SU-DHL-6 (cell line): Measurements from ENCODE around the gene HOXA10.

Source experiments
- H2AFZ ChIP-seq: fragments of 200-600 bp; sonication (generic); 2 replicates; pipeline ENCODE4 v1.6.1; 2014; ENCODE audit warnings: low read depth, mild to moderate bottlenecking, moderate library complexity, mixed read lengths, antibody characterized with exemption, low read length; ENCODE audit not compliant: severe bottlenecking
- H3F3A ChIP-seq: fragments of 200-600 bp; shearing (Covaris generic); 2 replicates; pipeline ENCODE4 v1.6.0; 2016; ENCODE audit warnings: antibody characterized with exemption, mild to moderate bottlenecking; ENCODE audit not compliant: insufficient read depth
- H3K27ac ChIP-seq: fragments of 200-600 bp; sonication (generic); 2 replicates; pipeline ENCODE4 v1.5.1; 2016; ENCODE audit warnings: low read depth, mild to moderate bottlenecking, low read length, moderate library complexity, mixed read lengths
- H3K27me3 ChIP-seq: fragments of 200-600 bp; sonication (generic), shearing (Covaris generic); 2 replicates; pipeline ENCODE4 v1.6.0; 2014; ENCODE audit warnings: mild to moderate bottlenecking, low read length
- H3K36me3 ChIP-seq: fragments of 200-600 bp; sonication (generic); 2 replicates; pipeline ENCODE4 v1.6.1; 2014; ENCODE audit warnings: mild to moderate bottlenecking, low read length, mixed read lengths
- H3K4me2 ChIP-seq: fragments of 300-600, 200-600 bp; shearing (Covaris generic), sonication (generic); 2 replicates; pipeline ENCODE4 v1.6.0; 2014; ENCODE audit warnings: low read length, low read depth, mild to moderate bottlenecking; ENCODE audit not compliant: poor library complexity, severe bottlenecking
- H3K4me3 ChIP-seq: fragments of 200-600 bp; sonication (generic); 2 replicates; pipeline ENCODE4 v1.5.1; 2014; ENCODE audit warnings: antibody characterized with exemption, low read length, mild to moderate bottlenecking, mixed read lengths; ENCODE audit not compliant: insufficient read depth, poor library complexity, severe bottlenecking
- H3K79me2 ChIP-seq: fragments of 200-600 bp; sonication (generic); 2 replicates; pipeline ENCODE4 v1.6.1; 2014; ENCODE audit warnings: mild to moderate bottlenecking, low read length, moderate library complexity; ENCODE audit not compliant: insufficient read depth
- H3K9ac ChIP-seq: fragments of 200-600 bp; sonication (generic); 2 replicates; pipeline ENCODE4 v1.7.0; 2014; ENCODE audit warnings: mild to moderate bottlenecking, low read length
- H3K9me2 ChIP-seq: fragments of 200-600 bp; sonication (generic); replicated peaks from 2 replicates; pipeline ENCODE4 v1.6.1; 2014; ENCODE audit warnings: low read length; ENCODE audit not compliant: insufficient read depth
- H3K9me3 ChIP-seq: fragments of 200-600 bp; sonication (generic); 2 replicates; pipeline ENCODE4 v1.6.1; 2014; ENCODE audit warnings: low read length, mixed read lengths; ENCODE audit not compliant: insufficient read depth
- H4K20me1 ChIP-seq: fragments of 200-600 bp; sonication (generic); 2 replicates; pipeline ENCODE4 v1.6.1; 2014; ENCODE audit warnings: low read depth, mild to moderate bottlenecking, antibody characterized with exemption, low read length, moderate library complexity, mixed read lengths
- CTCF ChIP-seq: fragments of 200-600 bp; sonication (generic); IDR thresholded peaks from one replicate; pipeline ENCODE4 v1.5.1; 2017; ENCODE audit warnings: antibody characterized with exemption, mild to moderate bottlenecking, low read length, moderate library complexity; ENCODE audit not compliant: insufficient read depth, poor library complexity, severe bottlenecking
- EZH2phosphoT487 ChIP-seq: fragments of 200-600 bp; sonication (generic), shearing (Covaris generic); conservative IDR thresholded peaks from 2 replicates; pipeline ENCODE4 v1.6.1; 2018; ENCODE audit warnings: mild to moderate bottlenecking, antibody characterized with exemption, low read length, moderate library complexity, mixed read lengths

The HOXA10 gene

GRCh38 chr7:27178366-27178765 is 4.2 kb upstream of the HOXA10 start:
- no peak overlapping the region for H3K4me3 ChIP-seq
- no peak overlapping the region for H3K4me2 ChIP-seq
- no peaks in the 10 kb centered on the region for H3F3A ChIP-seq
- H3K36me3 ChIP-seq: no peaks in the 10 kb centered on the region
- H3K27ac ChIP-seq: no peak overlapping the region
- TF ChIP-seq EZH2phosphoT487 (no peak), CTCF (no peak)
- H3K9me2 ChIP-seq: no peaks in the 10 kb centered on the region
- no peaks in the 10 kb centered on the region for H3K9me3 ChIP-seq
- H2AFZ ChIP-seq: no peak overlapping the region
- H4K20me1 ChIP-seq: no peaks in the 10 kb centered on the region
- H3K27me3 ChIP-seq: no peaks in the 10 kb centered on the region
- H3K79me2 ChIP-seq: no peaks in the 10 kb centered on the region
- H3K9ac ChIP-seq: no peak overlapping the region

GRCh38 chr7:27177795-27178320 is 3.7 kb upstream of the HOXA10 start:
- no peak overlapping the region for H3K9ac ChIP-seq
- no peak overlapping the region for H3K4me2 ChIP-seq
- no peaks in the 10 kb centered on the region for H3K79me2 ChIP-seq
- no peaks in the 10 kb centered on the region for H3K27me3 ChIP-seq
- H2AFZ ChIP-seq: no peak overlapping the region
- H3K9me3 ChIP-seq: no peaks in the 10 kb centered on the region
- H3K36me3 ChIP-seq: no peaks in the 10 kb centered on the region
- no peaks in the 10 kb centered on the region for H4K20me1 ChIP-seq
- no peak for TF ChIP-seq CTCF
- no peak for TF ChIP-seq EZH2phosphoT487
- no peaks in the 10 kb centered on the region for H3K9me2 ChIP-seq
- no peak overlapping the region for H3K27ac ChIP-seq
- no peak overlapping the region for H3K4me3 ChIP-seq
- no peaks in the 10 kb centered on the region for H3F3A ChIP-seq

- TF ChIP-seq EZH2phosphoT487: no peak
- TF ChIP-seq CTCF: no peak
- H3K4me2 ChIP-seq: no peak overlapping the region
- H3K4me3 ChIP-seq: no peak overlapping the region
- H2AFZ ChIP-seq: no peak overlapping the region
- no peaks in the 10 kb centered on the region for H3K36me3 ChIP-seq
- no peaks in the 10 kb centered on the region for H3F3A ChIP-seq
- no peak overlapping the region for H3K9ac ChIP-seq
- no peaks in the 10 kb centered on the region for H3K9me2 ChIP-seq
- no peaks in the 10 kb centered on the region for H4K20me1 ChIP-seq
- H3K79me2 ChIP-seq: no peaks in the 10 kb centered on the region
- no peaks in the 10 kb centered on the region for H3K27me3 ChIP-seq
- H3K27ac ChIP-seq: no peak overlapping the region
- no peaks in the 10 kb centered on the region for H3K9me3 ChIP-seq
These were observed 3.1 kb upstream of the HOXA10 start for GRCh38 chr7:27176962-27177794.
